Measurements from ENCODE around the gene LMBR1.
"Not testable (repeated sequence)": the region's sequence is repeated elsewhere in the genome, so short reads cannot be mapped to it uniquely, and the experiment has no call there.

Gene LMBR1

DNA sequence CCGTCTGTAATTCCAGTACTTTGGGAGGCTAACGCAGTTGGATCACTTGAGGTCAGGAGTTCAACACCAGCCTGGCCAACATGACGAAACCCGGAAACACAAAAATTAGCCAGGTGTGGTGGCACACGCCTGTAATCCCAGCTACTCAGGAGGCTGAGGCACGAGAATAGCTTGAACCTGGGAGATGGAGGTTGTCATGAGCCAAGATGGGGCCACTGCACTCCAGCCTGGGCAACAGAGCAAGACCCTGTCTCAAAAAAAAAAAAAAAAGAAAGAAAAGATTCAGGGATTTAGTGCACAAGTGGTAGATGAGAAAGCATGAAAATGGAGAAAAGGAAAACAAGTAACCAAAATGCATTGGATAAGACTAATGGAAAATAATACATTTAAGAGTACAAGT, 49.4 kb downstream of the LMBR1 start:
- not testable (repeated sequence) for DNase-seq

DNA sequence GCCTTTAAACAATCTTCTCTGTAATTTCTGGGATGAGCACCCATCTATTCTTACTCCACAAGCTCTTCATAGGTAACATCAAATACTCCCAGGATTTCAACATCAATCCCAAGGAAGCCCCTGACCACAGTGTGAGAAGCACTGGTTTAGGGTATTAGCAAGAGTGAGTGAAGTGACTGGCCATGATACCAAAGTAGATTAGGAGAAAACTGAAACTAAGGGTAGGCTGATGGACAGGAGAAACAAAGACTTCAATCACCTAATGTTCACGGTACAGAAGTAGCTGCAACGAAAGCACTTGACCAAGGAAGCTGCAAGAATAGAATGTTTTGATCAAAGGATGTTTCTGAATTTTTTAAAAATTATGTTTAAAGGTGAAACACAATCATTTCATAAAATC, 49.8 kb downstream of the LMBR1 start:
- DNase-seq: no peak

DNA sequence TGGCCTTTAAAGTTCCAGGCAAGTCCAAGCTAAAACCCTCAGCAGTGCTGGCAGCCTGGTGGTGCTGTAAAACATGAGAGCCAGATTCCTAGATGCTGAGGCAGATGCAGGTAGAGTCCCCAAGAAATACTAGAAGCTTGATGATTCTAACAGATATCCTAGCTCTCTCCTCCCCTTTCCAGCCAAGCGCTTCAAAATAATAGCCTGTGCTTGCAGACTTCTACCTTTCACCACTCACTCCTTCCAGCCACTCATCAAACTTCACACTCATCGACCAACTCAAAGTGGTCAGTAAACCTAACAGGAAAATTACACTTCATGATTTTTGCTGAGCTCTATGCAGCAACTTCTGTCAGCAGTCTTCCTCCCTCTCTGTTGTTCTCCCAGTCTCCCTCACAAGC, 50.2 kb downstream of the LMBR1 start:
- DNase-seq: no peak

DNA sequence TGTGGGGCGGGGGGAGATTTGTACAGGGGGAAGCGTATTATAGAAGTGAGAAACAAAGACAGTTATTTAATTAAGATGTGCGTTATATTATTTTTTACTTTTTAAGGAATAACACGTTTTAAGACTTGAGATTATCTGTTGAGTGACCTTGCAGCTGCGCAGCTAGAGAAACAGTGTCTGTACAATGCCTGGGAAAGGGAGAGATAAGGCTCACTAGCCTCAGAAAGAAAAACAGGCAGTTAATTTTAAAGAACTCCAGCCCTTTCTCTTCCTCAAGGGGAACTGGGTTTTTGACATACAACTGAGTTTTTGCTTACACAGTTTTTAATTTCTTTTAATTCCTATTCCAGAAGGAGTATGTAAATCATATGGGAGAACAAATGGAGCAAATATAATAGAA, 50.7 kb downstream of the LMBR1 start:
- no peak for DNase-seq

DNA sequence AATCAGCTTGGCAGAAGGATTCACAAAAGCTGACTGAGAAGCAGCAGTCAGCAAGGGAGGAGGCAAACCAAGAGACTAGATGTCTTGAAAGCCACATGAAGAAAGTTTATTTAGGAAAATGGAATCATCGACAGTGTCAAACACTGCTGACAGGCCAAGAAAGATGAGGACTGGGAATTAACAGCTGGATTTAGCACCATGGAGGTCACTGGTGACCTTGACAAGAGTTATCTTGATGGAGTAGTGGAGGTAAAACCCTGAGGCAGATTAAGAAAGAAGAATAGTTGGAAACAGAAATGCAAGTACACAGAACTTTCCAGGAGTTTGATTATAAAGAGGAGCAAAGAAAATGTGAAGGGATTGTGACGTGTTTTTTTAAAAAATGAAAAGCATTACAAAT, 51.5 kb downstream of the LMBR1 start:
- no peak for DNase-seq

DNA sequence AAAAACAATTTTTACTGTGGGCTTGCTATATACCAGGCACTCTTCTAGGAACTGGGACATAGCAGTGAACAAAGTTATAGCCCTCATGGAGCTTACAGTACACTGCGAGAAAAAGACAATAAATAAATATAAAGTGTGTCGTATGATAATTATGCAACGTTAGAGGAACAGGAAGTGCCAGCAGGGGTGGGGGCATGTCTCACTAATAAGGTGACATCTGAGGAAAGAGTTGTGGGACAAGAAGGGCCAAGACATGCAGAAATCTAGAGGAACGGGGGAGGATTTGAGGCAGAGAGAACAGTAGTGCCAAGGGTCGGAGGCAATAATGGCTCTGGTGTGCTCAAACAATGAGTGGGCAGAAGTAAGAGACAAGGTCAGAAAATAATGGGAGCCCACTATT, 52.8 kb downstream of the LMBR1 start:
- DNase-seq: peak in 1 of 2 experiments; percentile 2

DNA sequence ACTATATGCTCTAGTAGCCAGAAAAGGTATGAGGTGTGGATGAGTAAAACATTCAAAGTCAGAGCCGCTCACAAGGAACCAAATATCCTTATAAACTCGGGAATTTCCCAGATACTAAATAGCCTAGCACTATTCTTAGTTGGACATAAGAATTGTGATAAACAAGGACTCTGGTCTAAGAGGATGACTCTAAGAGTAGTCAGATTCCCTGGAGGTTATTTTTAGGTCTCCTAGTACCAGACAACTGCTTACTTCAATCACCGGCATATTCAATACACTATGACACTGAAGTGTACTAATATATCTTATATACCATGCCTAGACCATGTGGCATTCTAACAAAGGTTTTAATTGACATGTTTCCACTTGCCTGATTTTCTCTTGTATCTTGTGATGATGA, 56.5 kb downstream of the LMBR1 start:
- no peak for DNase-seq

DNA sequence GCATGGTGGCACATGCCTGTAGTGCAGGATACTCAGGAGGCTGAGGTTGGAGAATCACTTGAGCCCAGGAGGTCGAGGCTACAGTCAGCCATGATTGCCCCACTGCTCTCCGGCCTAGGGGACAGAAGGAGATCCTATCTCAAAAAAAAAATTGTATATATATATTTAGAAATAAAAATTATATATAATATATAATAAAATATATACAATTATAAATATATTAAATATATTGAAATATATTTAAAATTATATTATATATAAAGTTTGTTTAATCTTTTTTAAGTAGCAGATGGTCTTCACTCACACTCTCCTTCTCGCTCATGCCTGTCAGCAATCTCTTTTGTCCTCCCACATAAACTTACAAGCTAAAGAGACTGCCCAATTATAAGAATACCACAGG, 58.5 kb downstream of the LMBR1 start:
- no peak for DNase-seq

DNA sequence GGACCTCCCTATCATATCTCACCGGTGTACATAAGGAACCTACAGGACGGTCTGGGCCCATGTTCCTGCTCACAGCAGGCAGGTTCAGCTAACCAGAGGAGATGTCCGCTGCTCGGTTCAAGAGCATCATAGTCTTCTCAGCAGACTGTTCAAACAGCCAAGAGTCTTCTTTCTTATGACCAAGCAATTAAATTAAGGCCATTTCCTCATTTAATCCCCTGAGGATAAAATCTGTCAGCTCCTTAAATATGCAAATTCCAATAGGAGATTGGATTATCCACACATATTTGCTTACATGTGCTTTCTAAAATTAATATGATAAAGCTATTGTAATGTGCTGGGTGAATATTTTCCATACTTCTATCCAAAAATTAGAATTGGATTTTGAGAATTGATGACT, 59.7 kb downstream of the LMBR1 start:
- no peak for DNase-seq

DNA sequence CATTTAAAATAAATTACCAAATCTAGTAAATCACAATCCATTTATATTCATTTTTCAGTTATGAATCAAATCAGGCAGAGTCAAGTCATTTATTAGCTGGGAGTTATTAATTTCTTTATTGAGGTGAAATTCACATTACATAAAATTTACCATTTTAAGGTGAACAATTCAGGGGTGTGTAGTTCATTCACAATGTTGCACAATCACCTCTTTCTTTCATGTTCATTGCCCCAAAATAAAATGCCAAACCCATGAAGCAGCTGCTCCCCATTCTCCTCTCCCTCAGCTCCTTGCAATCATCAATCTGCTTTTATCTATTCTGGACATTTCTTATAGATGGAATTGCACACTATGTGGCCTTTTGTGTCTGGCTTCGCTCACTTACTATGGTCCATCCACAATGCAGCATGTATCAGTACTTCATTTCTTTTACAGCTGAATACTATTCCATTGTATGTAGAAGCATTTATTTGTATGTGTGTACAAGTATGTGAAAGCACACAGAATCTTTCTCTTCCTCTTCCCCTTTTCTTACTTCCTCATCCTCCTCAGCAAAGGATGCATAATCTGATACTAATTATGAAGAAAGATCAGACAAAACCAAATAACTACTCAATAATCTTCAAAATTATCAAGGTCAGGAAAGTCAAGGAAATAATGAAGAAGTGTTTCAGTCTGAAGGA, 60.6 kb downstream of the LMBR1 start:
- peak; percentile 60 to 61 for DNase-seq

DNA sequence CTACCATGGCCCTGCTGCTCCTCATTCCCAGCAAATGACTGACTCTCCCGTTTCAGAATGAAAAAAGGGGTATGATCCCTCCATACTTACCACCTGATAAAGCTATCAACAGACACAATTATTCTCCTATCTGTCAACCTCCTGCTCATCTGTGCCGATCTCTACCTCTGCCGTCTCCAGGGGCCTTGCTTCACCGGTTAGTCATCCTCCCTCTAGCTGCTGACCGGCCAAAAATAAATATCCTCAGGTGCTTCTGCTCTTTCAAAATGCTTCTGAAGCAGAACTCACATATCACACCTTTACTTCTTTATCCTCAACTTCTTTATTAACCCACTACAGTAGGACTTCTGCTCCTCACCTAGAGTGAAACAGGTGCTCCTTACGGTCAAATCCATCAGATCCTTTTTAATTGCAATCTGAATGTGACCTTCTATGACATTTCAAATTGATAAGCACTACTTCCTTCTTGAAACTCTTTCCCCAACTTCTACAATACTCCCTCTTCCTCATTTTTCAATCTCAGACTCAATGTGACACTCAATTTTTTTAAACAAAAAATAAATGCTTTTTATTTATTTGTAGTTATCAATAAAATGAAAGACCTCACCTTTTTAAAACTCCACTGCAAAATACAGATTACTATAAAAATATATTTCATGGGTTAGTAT, 63.2 kb downstream of the LMBR1 start:
- peak in 1 of 2 experiments; percentile 2 for DNase-seq

DNA sequence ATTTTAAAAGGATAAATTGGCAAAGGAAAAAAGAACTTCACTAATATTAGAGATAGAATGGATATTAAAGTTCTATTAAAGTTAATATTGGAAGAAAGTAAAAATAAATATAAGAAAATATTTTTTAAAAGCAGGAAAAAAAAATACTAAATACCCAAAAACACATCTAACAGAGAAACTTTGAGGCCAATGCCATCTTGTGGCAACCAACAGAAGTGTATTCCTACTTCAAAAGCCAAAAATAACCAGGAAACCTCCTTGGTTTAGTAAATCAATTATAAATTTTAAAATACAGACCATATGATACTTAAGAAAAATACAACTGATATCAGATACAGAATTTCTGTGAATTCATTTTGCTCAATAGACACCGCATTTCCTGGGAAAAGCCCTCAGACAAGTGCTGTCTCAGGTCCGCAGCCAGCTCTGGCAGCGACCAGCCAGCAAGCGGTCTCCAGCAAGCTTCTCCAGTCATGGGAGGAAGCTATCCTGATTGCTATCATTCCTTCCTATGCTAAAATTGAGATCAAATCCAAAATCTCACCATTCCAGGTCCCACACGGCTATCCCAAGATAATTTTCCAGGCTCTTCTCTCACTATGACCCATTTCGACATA, 65.3 kb downstream of the LMBR1 start:
- peak; percentile 32 to 39 for DNase-seq

DNA sequence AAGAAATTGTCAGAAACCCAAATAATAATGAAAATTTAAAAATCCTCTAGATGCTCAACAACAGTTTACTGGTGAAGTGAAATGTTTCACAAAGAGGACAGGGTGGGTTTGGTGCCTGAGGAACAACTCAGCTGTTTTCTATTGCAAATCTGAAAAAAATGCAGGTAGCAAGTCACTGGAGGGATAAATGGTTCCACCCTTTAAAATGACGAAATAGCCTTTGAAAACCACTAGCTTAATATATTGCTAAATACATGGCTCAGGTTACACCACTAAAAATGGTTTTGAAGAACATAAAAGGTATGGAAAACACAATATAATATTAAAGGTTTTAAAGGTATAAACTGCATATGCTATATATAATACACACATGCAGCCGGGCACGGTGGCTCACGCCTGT, 69.5 kb downstream of the LMBR1 start:
- peak; percentile 81 for DNase-seq

DNA sequence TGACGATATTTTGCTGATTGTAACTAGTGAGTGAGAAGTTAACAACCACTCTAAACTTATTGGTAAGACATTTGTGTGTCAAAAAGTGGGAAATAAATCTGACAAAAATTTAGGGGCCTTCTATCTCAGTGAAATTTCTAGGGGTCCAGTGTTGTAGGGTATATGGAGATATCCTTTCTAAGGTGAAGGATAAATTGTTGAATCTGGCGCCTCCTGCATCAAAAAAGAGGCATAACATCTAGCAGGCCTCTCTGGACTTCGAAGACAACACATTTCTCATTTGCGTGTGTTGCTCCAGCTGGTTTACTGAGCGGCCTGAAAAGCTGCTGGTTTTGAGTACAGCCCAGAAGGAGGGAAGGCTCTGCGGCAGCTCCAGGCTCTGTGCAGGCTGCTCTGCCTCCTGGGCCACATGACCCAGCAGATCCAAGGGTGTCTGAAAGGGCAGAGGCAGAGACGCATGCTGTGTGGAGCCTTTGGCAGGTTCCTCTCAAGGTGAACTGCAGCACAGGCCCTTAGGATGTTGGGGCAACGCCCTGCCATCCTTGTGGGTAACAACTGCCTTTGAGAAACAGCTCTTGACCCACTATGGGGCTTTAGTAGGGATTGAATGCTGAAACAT, 72.4 kb downstream of the LMBR1 start:
- no peak for DNase-seq

DNA sequence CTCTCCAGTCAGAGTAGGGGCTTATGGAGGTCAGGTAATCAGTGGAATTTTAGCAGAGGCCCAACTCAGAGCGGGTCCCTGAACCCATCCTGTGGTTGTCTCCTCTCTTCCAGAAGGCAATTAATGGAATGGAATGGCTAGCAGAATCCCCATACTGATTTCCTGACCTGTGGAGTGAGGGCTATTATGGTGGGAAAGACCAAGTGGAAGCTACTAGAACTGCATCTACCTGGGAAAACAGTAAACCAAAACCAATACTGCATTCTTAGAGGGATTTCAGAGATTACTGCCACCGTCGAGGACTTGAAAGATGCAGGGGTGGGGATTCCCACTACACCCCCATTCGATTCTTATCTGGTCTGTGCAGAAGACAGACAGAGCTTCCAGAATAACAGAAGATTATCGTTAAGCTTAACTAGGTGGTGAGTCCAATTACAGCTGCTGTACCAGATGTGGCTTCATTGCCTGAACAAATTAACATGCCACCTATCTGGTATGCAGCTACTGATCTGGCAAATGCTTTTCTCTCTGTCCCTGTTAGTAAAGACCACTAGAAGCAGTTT, 73.2 kb downstream of the LMBR1 start:
- no peak for DNase-seq

DNA sequence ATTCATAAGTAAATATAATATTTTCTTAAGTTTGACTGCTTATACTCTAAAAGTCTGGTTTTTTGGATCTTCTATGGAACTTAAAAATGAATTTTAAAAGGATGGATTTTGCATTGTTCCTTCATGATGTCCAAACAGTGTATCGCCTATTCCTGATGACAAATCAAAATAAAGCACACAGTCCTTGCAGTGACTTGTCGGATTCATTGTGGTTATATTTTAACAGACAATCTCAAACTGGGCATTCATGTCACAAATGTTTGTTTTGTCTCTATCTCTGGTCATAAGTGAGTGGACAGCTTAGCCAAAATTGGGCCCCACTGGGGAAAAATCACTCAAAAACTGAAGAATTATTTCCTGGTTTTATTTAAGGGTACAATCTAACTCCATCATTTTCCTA, 74.8 kb downstream of the LMBR1 start:
- DNase-seq: no peak

DNA sequence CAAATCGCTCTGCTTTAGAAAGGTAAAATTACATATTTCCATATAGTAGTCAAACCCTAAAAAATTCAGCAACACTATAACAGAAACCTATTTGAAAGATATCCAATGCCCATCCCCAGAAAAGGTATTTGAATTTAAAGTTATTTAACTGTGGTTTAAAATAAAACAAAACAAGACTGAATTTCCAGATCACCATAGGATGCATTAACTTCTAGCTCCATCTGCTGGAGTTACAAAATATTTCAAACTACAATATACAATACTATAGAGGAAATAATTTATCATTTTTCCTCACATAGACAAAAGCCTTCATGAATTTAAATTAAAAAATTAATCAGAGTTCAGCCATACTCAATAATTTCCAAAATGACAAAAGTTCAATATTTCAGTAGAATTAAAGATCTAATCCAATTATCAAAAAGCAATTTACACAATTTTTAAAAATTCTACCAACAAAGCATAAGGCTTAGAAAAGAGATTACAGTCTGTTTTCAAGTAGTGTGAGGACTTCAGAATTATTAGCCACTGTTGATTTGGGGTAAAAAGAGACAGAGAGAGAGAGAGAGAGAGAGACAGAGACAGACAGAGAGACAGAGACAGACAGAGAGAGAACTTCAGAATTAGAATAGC, 75.9 kb downstream of the LMBR1 start:
- DNase-seq: peak; percentile 45 to 47

DNA sequence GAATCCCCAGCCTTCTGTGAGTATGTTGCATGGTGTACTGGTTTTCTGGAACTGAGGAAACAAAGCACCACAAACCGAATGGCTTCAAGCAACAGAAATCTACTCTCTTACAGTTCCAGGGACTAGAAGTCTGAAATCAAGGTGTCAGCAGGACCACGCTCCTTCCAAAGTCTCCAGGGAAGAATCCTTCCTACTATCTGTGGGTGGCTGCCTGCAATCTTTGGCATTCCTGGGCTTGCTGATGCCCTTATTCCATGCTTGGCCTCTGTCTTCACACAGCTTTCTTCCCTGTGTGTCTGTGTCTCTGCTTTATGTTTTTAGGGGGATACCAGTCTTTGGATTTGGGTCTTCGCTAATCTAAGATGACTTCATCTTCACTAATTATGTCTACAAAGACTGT, 81.3 kb downstream of the LMBR1 start:
- no peak for DNase-seq

DNA sequence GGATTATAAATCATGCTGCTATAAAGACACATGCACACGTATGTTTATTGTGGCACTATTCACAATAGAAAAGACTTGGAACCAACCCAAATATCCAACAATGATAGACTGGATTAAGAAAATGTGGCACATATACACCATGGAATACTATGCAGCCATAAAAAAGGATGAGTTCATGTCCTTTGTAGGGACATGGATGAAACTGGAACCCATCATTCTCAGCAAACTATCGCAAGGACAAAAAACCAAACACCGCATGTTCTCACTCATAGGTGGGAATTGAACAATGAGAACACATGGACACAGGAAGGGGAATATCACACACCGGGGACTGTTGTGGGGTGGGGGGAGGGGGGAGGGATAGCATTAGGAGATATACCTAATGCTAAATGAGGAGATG, 89.3 kb downstream of the LMBR1 start:
- not testable (repeated sequence) for DNase-seq

DNA sequence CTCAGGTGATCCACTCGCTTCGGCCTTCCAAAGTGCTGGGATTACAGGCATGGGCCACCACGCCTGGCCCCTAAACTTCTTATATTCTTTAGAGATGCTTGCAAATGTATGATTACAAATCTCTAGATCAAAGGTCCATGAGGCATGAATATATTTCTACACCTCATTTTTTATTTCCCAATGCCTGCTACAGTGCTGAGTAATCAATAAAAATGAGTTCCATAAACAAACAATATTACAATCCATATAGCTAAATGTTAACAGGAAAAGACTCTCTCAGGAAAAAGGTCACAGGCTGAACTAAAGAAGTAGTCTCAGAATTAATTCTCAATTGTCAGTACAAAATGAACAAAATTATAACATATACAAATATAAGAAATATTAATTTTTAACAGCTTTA, 90.8 kb downstream of the LMBR1 start:
- DNase-seq: no peak

DNA sequence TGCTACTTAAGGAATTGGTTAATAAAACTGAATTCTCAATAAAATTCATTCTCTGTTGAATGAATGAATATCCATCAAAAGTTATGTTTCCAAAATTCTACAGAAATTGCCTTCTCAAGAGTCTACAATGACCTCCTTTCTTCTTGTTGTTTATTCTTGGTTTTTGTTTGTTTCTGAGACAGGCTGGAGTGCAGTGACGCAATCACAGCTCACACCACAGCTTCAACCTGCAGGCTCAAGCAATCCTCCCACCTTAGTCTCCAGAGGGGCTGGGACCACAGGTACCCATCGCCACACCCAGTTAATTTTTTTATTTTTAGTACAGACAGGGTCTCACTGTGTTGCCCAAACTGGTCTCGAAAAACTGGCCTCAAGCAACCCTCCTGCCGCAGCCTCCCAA, 97.6 kb downstream of the LMBR1 start:
- DNase-seq: no peak

DNA sequence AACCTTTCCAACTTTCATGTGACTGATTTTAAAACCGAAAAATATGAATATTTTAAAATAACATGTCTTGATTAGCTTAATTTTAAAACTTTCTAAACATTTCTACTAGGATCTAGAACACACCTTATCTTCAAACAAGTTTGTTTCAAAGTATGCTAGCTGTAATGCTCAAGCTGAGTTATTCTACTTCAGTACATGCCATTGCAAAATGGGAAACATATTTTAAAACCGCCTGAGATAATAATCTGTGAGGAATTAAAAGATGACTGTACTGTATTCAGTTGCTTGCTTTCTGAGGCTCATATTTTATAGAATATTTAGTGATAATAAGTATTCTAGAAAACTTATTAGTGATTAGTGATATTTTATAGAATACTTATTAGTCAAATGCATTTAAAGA, 99.6 kb downstream of the LMBR1 start:
- DNase-seq: no peak

DNA sequence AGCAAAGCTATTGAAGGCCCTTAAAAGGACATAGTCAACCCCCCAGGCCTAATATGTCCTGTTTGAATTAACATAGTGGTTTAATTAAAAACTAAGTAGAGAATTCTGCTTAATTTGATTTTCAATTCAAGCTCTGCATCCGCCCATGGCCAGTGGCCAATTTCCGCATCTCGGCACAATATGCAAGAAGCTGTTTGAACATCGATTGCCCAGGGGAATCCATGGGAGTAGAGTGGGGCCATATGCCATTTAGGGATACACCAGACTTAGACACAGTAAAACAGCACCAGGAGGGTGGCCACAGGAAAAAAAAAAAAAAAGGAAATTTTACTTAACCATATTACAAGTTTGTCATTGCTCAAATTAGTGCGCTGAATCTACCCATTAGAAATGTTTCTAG, 100.4 kb downstream of the LMBR1 start:
- no peak for DNase-seq

Data from AML-193 (cell line).